Measurements from ENCODE around the gene IMPDH2.

Gene IMPDH2

DNA sequence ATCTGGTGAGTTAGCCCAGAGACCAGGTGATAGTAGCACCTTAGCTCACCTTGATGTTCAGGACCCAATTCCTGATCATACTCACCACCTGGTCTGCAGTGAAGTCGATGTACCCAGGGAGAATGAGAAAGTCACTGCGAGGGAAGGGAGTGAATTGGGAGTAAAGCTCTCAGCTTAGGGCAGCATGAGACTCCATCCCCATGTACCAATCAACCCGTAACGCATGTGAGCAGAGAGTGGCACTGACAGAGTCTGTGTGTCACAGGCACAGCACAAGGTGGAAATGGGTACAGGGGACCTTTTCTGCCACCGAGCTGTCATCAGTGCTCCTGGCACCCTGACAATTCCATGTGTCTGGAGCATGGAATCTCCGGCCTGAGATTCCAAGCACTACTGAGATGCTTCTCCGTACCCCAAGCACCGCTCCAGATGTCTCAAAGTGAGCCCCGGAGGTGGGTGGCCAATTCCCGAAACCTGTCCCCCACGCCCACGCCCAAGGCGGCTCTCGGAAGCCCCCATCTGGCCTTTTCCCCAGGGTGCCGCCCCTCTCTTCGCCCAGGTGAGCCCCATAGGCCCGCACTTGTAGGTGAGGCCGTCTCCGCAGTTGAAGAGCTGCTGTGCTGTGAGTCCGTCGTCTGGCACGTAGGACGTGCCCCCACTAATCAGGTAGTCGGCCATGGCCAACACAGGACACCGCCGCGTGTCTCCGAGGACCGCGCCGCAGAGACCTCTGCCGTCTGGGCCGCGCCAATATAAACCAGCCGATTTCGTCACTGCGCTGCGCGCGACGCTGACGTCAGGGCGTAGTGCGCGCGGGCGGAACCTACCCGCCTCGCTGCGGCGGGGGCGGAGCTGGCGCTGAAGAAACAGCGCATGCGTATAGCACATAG lies at the start of gene IMPDH2:
Gene IMPDH2 (minus strand): TSS at position 726 of the 890 bp plus-strand sequence. CDS start 48 bp downstream, at position 678.
- Mint-ChIP-seq H3K4me1 (peaks cover 33% of the 10 kb centered on the region), H3K27me3 (ENCODE audit: low read depth) (no peaks in the 10 kb centered on the region), H3K36me3 (ENCODE audit: low read depth) (peaks cover 66% of the 10 kb centered on the region), H3K9me3 (no peaks in the 10 kb centered on the region), H3K27ac (peak within 1 kb of the TSS; percentile 86 to 95 (median 90)), H3K4me3 (peak within 1 kb of the TSS; percentile 94 to 97 (median 95))
- no peak for TF ChIP-seq CTCF (IDR thresholded peaks at IDR 0.05; ENCODE audit: unreplicated experiment in 3 of 3)

GRCh38 chr3:49076646-49077045 lies 47.4 kb upstream of the IMPDH2 start:
- Mint-ChIP-seq H3K4me3 (no peak overlapping the region), H3K36me3 (ENCODE audit: low read depth) (peaks cover 42% of the 10 kb centered on the region), H3K27ac (no peak overlapping the region), H3K4me1 (no peaks in the 10 kb centered on the region), H3K9me3 (no peaks in the 10 kb centered on the region), H3K27me3 (ENCODE audit: low read depth) (no peaks in the 10 kb centered on the region)
- no peak for TF ChIP-seq CTCF (IDR thresholded peaks at IDR 0.05; ENCODE audit: unreplicated experiment in 3 of 3)

- no peak overlapping the region for H3K4me3 Mint-ChIP-seq
- H3K9me3 Mint-ChIP-seq: no peaks in the 10 kb centered on the region
- peaks cover 47% of the 10 kb centered on the region for H3K36me3 Mint-ChIP-seq (ENCODE audit: low read depth)
- TF ChIP-seq CTCF (IDR thresholded peaks at IDR 0.05; ENCODE audit: unreplicated experiment in 3 of 3): no peak
- no peak overlapping the region for H3K27ac Mint-ChIP-seq
- no peaks in the 10 kb centered on the region for H3K4me1 Mint-ChIP-seq
- H3K27me3 Mint-ChIP-seq (ENCODE audit: low read depth): no peaks in the 10 kb centered on the region
Observed at GRCh38 chr3:49076116-49076515, 46.9 kb upstream of the IMPDH2 start.

DNA sequence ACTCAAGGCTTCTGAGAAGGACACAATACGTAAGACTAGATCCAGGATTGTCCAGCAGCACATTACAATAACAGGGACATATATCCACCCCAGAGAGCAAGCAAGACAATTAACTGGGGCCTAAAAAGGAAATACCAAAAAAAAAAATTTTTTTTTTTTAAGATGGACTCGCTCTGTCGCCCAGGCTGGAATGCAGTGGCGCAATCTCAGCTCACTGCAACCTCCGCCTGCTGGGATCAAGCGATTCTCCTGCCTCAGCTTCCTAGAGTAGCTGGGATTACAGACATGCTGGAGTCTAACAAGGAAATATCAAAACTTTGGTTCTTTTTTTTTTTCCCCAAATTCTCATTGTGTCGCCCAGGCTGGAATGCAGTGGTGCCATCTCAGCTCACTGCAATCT lies 28.8 kb upstream of the IMPDH2 start:
- no peaks in the 10 kb centered on the region for H3K27me3 Mint-ChIP-seq (ENCODE audit: low read depth)
- no peaks in the 10 kb centered on the region for H3K9me3 Mint-ChIP-seq
- no peaks in the 10 kb centered on the region for H3K4me1 Mint-ChIP-seq
- TF ChIP-seq CTCF (IDR thresholded peaks at IDR 0.05; ENCODE audit: unreplicated experiment in 3 of 3): no peak
- no peak overlapping the region for H3K4me3 Mint-ChIP-seq
- peaks cover 52% of the 10 kb centered on the region for H3K36me3 Mint-ChIP-seq (ENCODE audit: low read depth)
- no peak overlapping the region for H3K27ac Mint-ChIP-seq

DNA sequence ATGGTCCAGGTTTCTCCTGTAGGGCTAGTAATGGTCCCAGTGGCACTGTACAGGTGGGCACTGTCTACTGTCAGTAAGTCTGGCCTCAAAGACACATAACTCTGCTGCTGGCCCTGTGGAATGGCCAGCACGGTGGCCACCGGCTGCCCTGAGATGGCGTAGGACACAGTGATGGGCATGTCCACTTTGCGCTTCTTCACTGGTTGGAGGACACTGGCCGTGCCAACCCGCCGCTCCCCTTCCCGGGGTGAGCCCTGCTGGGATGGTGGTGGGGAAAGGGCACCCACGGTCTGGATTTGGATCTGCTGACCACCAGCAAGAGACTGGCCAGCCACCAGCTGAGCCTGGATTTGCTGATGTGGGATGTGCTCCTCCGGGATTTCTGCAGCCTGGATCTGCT lies 28.1 kb upstream of the IMPDH2 start:
- Mint-ChIP-seq H3K9me3 (no peaks in the 10 kb centered on the region), H3K4me3 (no peak overlapping the region), H3K27ac (no peak overlapping the region), H3K4me1 (no peaks in the 10 kb centered on the region), H3K36me3 (ENCODE audit: low read depth) (peaks cover 55% of the 10 kb centered on the region), H3K27me3 (ENCODE audit: low read depth) (no peaks in the 10 kb centered on the region)
- TF ChIP-seq CTCF (IDR thresholded peaks at IDR 0.05; ENCODE audit: unreplicated experiment in 3 of 3): no peak
